NCI-H2196 (cell line): Measurements from ENCODE around the gene RAB24.
"Not testable (repeated sequence)": the region's sequence is repeated elsewhere in the genome, so short reads cannot be mapped to it uniquely, and the experiment has no call there.

Source experiments
- DNase-seq: peaks from one replicate; lab custom pipeline; 2025; ENCODE audit not compliant: unreplicated experiment; lab: John Stamatoyannopoulos, UW

RAB24 gene

GRCh38 chr5:177296581-177296980, 6.9 kb downstream of the RAB24 start:
- peak; percentile 51 for DNase-seq

GRCh38 chr5:177295924-177296323, 7.6 kb downstream of the RAB24 start:
- DNase-seq = no peak

DNA sequence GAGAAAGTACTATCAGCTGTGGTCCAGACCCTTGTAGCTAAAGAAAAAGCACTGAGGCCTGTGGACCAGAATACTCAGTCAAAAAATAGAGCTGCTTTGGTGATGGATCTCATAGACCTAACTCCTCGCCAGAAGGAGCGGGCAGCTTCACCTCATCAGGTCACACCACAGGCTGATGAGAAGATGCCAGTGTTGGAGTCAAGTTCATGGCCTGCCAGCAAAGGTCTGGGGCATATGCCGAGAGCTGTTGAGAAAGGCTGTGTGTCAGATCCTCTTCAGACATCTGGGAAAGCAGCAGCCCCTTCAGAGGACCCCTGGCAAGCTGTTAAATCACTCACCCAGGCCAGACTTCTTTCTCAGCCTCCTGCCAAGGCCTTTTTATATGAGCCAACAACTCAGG, 8.9 kb downstream of the RAB24 start:
- DNase-seq = no peak

DNA sequence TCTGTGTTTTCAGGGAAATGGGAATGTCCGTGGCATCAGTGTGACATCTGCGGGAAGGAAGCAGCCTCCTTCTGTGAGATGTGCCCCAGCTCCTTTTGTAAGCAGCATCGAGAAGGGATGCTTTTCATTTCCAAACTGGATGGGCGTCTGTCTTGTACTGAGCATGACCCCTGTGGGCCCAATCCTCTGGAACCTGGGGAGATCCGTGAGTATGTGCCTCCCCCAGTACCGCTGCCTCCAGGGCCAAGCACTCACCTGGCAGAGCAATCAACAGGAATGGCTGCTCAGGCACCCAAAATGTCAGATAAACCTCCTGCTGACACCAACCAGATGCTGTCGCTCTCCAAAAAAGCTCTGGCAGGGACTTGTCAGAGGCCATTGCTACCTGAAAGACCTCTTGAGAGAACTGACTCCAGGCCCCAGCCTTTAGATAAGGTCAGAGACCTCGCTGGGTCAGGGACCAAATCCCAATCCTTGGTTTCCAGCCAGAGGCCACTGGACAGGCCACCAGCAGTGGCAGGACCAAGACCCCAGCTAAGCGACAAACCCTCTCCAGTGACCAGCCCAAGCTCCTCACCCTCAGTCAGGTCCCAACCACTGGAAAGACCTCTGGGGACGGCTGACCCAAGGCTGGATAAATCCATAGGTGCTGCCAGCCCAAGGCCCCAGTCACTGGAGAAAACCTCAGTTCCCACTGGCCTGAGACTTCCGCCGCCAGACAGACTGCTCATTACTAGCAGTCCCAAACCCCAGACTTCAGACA, 9.5 kb downstream of the RAB24 start:
- no peak for DNase-seq

- DNase-seq = no peak
Measured at GRCh38 chr5:177291735-177292134, 11.8 kb downstream of the RAB24 start.

DNA sequence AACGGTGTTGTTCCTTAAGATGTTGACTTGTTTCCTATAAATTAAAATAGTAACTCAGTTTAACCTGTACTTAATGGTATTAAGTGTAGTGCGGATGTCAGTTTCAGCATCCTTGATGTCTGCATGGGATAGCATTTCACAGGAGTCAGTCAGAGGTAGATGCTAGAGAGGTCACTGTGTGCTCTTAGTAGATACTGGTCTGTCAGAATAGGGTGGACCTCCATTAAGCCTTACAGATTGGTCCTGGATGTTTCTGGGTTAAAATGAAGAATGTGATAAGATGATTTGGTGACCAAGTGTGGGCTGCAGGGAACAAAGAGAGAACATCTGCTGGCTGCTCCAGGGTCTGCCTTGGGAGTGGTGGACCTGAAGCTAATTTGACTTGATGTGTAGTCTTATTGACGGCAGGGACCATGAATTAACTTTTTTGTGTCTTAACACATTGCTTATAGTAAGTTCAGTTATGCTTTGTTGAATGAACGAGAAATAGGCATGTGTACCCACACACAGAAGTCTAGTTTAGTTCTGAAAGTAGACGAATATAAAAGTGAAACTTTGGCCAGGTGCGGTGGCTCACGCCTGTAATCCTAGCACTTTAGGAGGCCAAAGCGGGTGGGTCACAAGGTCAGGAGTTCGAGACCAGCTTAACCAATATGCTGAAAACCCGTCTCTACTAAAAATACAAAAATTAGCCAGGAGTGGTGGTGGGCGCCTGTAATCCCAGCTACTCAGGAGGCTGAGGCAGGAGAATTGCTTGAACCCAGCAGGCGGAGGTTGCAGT, 12.5 kb downstream of the RAB24 start:
- no peak for DNase-seq

DNA sequence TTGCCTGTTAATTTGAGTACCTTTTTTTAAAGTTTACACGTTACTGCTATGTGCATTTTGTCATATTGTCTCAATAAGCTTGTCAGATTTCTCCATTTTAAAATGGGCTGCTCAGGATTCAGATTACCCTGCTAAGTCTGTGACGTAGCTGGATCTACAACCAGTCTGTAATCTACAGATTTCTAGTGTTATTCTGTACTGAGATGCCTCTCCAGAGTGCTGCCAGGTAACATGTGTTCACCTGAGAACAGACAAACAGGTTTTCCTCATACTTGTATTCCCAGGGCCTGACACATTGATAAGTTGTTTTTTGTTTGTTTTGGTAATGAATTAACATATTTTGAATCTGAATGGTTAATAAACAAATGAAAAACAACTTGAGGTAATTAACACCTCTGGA, 15.3 kb downstream of the RAB24 start:
- no peak for DNase-seq

GRCh38 chr5:177276886-177277285, 26.6 kb downstream of the RAB24 start:
- DNase-seq = no peak

DNA sequence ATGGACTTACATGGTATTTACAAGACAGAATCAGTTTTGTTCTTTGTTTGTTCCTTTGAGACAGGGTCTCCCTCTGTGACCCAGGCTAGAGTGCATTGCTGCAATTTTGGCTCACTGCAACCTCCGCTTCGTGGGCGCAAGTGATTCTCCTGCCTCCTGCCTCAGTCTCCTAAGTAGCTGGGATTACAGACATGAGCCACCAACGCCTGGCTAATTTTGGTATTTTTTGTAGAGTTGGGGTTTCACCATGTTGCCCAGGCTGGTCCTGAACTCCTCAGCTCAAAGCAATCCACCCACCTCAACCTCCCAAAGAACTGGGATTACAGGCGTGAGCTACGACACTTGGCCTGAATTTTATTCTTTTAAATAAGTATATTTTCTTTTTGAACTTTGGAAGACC, 27.6 kb downstream of the RAB24 start:
- DNase-seq = no peak

DNA sequence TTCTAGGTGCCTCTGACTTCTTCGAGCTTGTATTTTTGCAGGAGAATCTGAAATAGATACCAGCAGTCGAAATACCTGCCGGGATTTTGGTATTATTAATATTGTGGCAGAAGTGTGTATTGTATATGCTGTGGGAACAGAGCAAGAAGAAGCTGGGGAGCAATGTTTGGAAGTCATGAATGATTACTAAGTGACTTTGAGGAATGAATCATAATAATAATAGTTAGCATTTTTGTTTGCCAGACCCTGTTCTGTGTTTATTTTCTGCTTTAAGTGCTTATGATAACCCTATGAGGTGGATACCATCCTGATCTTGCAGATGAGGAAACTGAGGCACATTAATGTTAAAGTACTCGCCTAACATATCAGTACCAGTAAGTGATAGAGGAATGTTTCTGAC, 32.4 kb downstream of the RAB24 start:
- no peak for DNase-seq

- no peak for DNase-seq
Measured at GRCh38 chr5:177270653-177271052, 32.9 kb downstream of the RAB24 start.

DNA sequence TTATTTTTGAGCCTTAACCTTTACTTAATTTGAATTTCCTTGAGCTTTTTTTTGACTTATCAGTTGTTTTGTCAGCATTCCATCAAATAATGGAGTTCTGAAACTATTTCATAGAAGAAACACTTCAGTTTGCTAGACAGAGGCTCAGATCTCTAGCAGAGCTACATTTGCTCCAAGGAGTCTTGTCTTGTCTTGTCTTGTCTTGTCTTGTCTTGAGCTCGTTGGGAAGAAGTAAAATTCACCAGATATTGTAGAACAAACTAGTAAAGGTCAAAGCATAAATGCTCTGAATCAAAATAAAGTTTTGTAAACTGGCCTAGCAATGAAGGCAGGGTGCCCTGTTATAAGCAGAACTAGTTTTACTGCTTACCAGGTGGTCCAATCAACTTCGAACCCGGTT, 33.5 kb downstream of the RAB24 start:
- no peak for DNase-seq

DNA sequence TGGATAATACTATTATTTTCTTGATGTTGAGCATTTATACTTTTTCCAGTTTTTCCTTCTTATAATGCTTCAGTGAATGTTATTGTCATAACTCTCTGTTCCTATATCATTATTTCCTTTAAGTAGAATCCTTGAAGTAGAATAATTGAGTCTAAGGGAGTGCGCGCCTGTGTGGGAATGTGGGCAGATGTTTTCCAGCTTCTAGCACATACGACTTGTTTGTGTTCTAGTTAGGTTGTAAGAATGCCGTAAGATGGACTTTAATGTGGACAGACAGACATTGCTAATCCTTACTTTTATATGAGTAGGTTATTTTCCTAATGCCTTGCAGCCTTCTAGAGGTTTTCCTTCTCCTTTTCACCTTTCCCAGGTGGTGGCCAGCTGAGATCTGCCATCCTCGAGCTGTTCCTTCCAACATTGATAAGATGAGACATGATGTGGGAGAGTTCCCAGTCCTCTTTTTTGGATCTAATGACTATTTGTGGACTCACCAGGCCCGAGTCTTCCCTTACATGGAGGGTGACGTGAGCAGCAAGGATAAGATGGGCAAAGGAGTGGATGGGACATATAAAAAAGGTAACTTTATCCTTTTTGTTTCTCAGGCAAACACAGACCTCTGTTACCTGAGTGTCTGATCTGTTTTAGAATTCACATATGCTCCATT, 34.2 kb downstream of the RAB24 start:
- DNase-seq = no peak

DNA sequence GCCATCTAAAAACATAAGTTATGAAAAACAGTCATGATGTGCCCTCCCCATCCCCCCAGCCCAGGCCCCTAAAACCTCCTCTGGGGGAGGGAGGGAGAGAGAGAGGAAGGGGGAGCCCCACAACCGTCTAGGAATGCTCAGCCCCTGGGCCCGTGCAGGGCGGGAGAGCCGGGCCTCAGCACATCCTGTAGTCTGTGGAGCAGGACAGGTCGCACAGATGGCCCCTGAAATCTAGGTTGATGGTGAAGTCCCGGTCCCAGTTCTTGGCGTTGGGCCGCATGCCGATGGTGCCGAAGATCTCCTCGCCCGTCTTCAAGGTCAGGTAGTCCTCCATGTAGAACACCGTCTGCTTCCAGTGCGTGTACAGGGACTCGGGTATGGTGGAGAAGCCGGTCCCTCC, 38.1 kb downstream of the RAB24 start:
- DNase-seq = no peak

DNA sequence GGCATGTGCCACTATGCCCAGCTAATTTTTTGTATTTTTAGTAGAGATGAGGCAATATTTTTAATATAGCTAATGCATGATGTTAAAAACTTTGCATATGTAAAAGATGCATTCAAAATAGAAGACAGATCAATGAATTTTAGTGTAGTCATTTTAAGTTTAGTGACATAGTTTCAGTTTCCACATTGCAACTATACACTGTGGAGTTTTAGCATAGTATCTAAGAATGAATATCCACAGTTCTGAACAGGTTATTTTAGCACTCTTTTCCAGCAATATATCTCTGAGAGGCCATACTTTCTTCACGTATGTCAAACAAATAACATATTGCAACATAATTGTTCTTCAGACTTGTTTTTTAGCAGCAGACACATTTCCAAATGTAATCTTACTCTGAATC, 39.3 kb downstream of the RAB24 start:
- DNase-seq = no peak

DNA sequence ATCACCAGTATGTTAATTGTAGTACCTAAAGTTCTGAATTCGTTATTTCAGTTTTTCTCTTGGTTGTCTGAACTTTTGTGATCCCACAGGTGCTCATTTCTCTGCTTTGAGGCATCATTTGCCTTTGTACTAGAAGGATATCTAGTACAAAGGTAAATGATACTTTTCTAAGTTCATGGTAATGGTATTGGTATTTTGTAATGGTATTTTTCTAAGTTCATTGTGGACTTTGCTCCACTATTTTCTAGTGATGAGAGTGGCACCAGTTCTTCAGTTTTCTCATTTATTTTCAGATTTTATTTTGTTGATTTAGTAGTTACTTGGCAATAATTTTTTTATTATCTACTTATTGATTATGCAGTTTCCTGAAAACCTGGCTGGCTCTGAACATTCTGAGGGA, 42.0 kb downstream of the RAB24 start:
- no peak for DNase-seq

- DNase-seq = no peak
Measured at GRCh38 chr5:177260961-177261360, 42.6 kb downstream of the RAB24 start.

DNA sequence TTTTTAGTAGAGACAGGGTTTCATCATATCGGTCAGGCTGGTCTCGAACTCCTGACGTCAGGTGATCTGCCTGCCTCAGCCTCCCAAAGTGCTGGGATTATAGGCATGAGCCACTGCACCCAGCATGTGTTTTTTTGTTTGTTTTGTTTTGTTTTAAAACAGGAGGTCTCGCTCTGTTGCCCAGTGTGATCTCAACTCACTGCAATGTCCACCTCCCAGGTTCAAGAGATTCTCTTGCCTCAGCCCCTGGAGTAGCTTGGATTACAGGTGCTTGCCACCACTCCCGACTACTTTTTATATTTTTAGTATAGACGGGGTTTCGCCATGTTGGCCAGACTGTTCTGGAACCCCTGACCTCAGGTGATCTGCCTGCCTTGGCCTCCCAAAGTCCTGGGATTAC, 44.8 kb downstream of the RAB24 start:
- DNase-seq = not testable (repeated sequence)

DNA sequence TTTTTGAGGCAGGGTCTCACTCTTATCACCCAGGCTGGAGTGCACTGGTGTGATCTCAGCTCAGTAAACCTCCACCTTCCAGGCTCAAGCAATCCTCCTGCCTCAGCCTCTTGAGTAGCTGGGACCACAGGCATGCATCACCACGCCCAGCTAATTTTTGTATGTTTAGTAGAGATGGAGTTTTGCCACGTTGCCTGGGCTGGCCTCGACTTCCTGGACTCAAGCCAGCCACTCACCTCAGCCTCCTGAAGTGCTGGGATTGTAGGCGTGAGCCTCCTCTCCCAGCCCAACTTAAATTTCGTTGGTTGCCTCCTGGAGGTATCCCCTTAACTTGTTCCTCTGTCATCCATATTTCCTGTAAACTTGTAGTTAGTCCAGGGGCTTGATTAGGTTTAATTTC, 47.2 kb downstream of the RAB24 start:
- peak; percentile 52 for DNase-seq

DNA sequence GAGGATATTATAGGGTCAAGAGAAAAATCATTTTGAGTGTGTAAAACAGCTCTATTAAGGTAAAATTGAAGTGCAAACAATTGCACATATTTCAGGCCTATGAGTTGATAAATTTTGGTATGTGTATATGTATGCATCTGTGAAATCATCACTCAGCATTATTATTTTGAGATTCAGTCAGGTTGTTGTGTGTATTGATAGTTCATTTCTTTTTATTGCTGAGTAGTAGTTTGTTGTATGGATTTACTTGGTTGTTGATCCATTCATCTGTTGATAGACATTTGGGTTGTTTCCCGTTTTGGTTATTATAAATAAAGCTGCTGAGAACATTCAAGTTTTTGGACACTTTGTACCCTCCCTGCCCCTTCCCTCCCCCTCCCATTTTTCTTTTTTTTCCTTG, 50.3 kb downstream of the RAB24 start:
- DNase-seq = no peak
